SK-N-SH (cell line): ENCODE data around the gene NFKBIA. TPM values are rescaled to one million over a fixed set of nuclear protein-coding genes. Genes with fewer than 3 reads are reported as not detected.
A peak's percentile ranks its signal among the peaks of the same experiment; 100 is the strongest.

Source experiments
- CTCF ChIA-PET: fragments of 300-600, 350-600 bp; formaldehyde crosslinking; extraction: SDS; loops from one replicate; lab custom pipeline; 2021; lab: Yijun Ruan, JAX
- POLR2A ChIA-PET: fragments of 350-600 bp; sonication (Branson Sonifier 250); formaldehyde crosslinking; extraction: SDS; loops from one replicate; lab custom pipeline; 2020; ENCODE audit warnings: antibody characterized with exemption, inconsistent platforms; lab: Yijun Ruan, JAX
- DNase-seq: peaks from one replicate; pipeline ENCODE4 v3.0.0; 2012
- H2AFZ ChIP-seq: fragments of 200-600 bp; sonication (generic); 2 replicates; pipeline ENCODE4 v1.8.1; 2016; ENCODE audit warnings: antibody characterized with exemption, mild to moderate bottlenecking, low read depth
- H3F3A ChIP-seq: fragments of 200-600 bp; sonication (generic); replicated peaks from 2 replicates; pipeline ENCODE3; 2016; ENCODE audit warnings: antibody characterized with exemption, mild to moderate bottlenecking; ENCODE audit not compliant: insufficient read depth
- H3K27ac ChIP-seq, 2 experiments: fragments of 200-500 bp in 1 of 2; fragments of 200-600 bp in 1 of 2; sonication (Bioruptor generic) in 1 of 2; sonication (generic), shearing (Covaris generic) in 1 of 2; 2 replicates each; pipeline versions ENCODE4 v1.5.1 to v1.6.1; 2014 to 2016; ENCODE audit warnings: low read depth in 2 of 2, inconsistent platforms in 1 of 2, low read length in 1 of 2, mild to moderate bottlenecking in 1 of 2, mixed read lengths in 1 of 2
- H3K27me3 ChIP-seq: fragments of 200-600 bp; sonication (generic), shearing (Covaris generic); 2 replicates; pipeline ENCODE4 v1.6.1; 2016; ENCODE audit warnings: mixed run types; ENCODE audit not compliant: insufficient read depth
- H3K36me3 ChIP-seq, 2 experiments: fragments of 200-500 bp in 1 of 2; fragments of 200-600 bp in 1 of 2; sonication (Bioruptor generic) in 1 of 2; sonication (generic) in 1 of 2; replicated peaks in 1 of 2; 2 replicates each; pipeline versions ENCODE3 to v1.5.1; 2014 to 2016; ENCODE audit warnings: low read length in 1 of 2, mild to moderate bottlenecking in 1 of 2; ENCODE audit not compliant: insufficient read depth in 2 of 2, control insufficient read depth in 1 of 2
- H3K4me1 ChIP-seq, 2 experiments: fragments of 200-500 bp in 1 of 2; fragments of 200-600 bp in 1 of 2; sonication (Bioruptor generic) in 1 of 2; sonication (generic), shearing (Covaris generic) in 1 of 2; 2 replicates each; pipeline versions ENCODE4 v1.5.1 to v1.6.1; 2014 to 2016; ENCODE audit warnings: low read depth in 1 of 2, low read length in 1 of 2, mixed run types in 1 of 2; ENCODE audit not compliant: insufficient read depth in 2 of 2, control insufficient read depth in 1 of 2
- H3K4me2 ChIP-seq: fragments of 200-600 bp; sonication (generic), shearing (Covaris generic); 2 replicates; pipeline ENCODE4 v1.6.1; 2017; ENCODE audit warnings: mixed run types
- H3K4me3 ChIP-seq, 2 experiments: fragments of 200-500 bp in 1 of 2; fragments of 200-600 bp in 1 of 2; sonication (Bioruptor generic) in 1 of 2; sonication (generic), shearing (Covaris generic) in 1 of 2; 2 replicates each; pipeline versions ENCODE4 v1.5.1 to v1.8.1; 2014 to 2016; ENCODE audit warnings: low read depth in 2 of 2, inconsistent platforms in 1 of 2, low read length in 1 of 2, mild to moderate bottlenecking in 1 of 2, mixed read lengths in 1 of 2, moderate library complexity in 1 of 2
- H3K79me2 ChIP-seq: fragments of 200-600 bp; sonication (generic); 2 replicates; pipeline ENCODE4 v1.8.1; 2017; ENCODE audit warnings: mild to moderate bottlenecking; ENCODE audit not compliant: insufficient read depth
- H3K9ac ChIP-seq: fragments of 200-600 bp; sonication (generic); 2 replicates; pipeline ENCODE4 v1.6.1; 2017; ENCODE audit warnings: mixed run types
- H3K9me2 ChIP-seq: fragments of 200-600 bp; sonication (generic); 2 replicates; pipeline ENCODE4 v1.6.1; 2017; ENCODE audit warnings: mixed run types
- H3K9me3 ChIP-seq: fragments of 200-600 bp; sonication (generic); 2 replicates; pipeline ENCODE4 v1.6.1; 2017; ENCODE audit warnings: mixed run types, mild to moderate bottlenecking, moderate library complexity
- H4K20me1 ChIP-seq: fragments of 200-600 bp; sonication (generic); 2 replicates; pipeline ENCODE4 v1.6.1; 2017; ENCODE audit warnings: mild to moderate bottlenecking, mixed run types; ENCODE audit not compliant: insufficient read depth
- EP300 ChIP-seq, 2 experiments: IDR thresholded peaks; 2 replicates each; pipeline versions ENCODE4 v1.4.0 to v1.6.1; 2012; ENCODE audit warnings: borderline replicate concordance in 1 of 2, low read depth in 1 of 2, low read length in 1 of 2
- EZH2phosphoT487 ChIP-seq: fragments of 200-600 bp; sonication (generic); IDR thresholded peaks from 2 replicates; pipeline ENCODE4 v1.6.1; 2017; ENCODE audit warnings: low read depth, mixed run types, mild to moderate bottlenecking, antibody characterized with exemption, moderate library complexity, borderline replicate concordance
- FOSL2 ChIP-seq: IDR thresholded peaks from 2 replicates; pipeline ENCODE4 v1.4.0; 2012; ENCODE audit warnings: low read depth, mild to moderate bottlenecking, moderate library complexity, borderline replicate concordance
- GABPA ChIP-seq: IDR thresholded peaks from 2 replicates; pipeline ENCODE4 v1.4.0; 2012; ENCODE audit warnings: low read depth, mild to moderate bottlenecking
- MXI1 ChIP-seq: IDR thresholded peaks from 2 replicates; pipeline ENCODE4 v1.6.1; 2012; ENCODE audit warnings: mild to moderate bottlenecking, low read depth, low read length, improper control_type of control experiment
- NFIC ChIP-seq: IDR thresholded peaks from 2 replicates; pipeline ENCODE4 v1.4.0; 2012; ENCODE audit warnings: borderline replicate concordance
- RAD21 ChIP-seq: IDR thresholded peaks from 2 replicates; pipeline ENCODE4 v1.6.1; 2012; ENCODE audit warnings: mild to moderate bottlenecking, low read length
- WGBS: methylation state at CpG from one replicate; pipeline ENCODE4 v1.1.6; 2017; ENCODE audit warnings: low lambda C conversion rate; 5-methylcytosine and 5-hydroxymethylcytosine counted together
- polyA plus RNA-seq, 3 experiments: library from polyadenylated mRNA; depleted of rRNA; stranded (reverse); fragments of >200 nt; gene quantifications; 2 replicates each; pipeline ENCODE4 v1.2.3, GENCODE V29; 2012
- TF ChIP-seq, protein P1 (sequence below): IDR thresholded peaks from 2 replicates; pipeline ENCODE4; 2012
- TF ChIP-seq, protein P2 (sequence below): fragments of 150-350 bp; IDR thresholded peaks from 2 replicates; pipeline ENCODE4 v1.6.1; 2017; ENCODE audit warnings: antibody characterized with exemption, low read length, low read depth, borderline replicate concordance
- TF ChIP-seq, protein P3 (sequence below): fragments of 150-350 bp; IDR thresholded peaks from 2 replicates; pipeline ENCODE4 v1.6.1; 2016; ENCODE audit warnings: mild to moderate bottlenecking, low read depth, low read length

The NFKBIA gene
- polyA plus RNA-seq, 1 of the 3 experiments (the other 2 are of a cell fraction), result 56.7 TPM

- TF ChIP-seq EP300 (IDR thresholded peaks at IDR 0.05; ENCODE audit: borderline replicate concordance in 1 of 2, low read depth in 1 of 2, low read length in 1 of 2), result peak in 1 of 2 experiments; percentile 77; a peak in 2 of 4 replicates
- TF ChIP-seq NFIC, result peak; percentile 89
- TF ChIP-seq, protein P1, sequence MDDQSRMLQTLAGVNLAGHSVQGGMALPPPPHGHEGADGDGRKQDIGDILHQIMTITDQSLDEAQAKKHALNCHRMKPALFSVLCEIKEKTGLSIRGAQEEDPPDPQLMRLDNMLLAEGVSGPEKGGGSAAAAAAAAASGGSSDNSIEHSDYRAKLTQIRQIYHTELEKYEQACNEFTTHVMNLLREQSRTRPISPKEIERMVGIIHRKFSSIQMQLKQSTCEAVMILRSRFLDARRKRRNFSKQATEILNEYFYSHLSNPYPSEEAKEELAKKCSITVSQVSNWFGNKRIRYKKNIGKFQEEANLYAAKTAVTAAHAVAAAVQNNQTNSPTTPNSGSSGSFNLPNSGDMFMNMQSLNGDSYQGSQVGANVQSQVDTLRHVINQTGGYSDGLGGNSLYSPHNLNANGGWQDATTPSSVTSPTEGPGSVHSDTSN, result peak; percentile 59; the same call in 1 of the 2 replicates
- TF ChIP-seq, protein P2, sequence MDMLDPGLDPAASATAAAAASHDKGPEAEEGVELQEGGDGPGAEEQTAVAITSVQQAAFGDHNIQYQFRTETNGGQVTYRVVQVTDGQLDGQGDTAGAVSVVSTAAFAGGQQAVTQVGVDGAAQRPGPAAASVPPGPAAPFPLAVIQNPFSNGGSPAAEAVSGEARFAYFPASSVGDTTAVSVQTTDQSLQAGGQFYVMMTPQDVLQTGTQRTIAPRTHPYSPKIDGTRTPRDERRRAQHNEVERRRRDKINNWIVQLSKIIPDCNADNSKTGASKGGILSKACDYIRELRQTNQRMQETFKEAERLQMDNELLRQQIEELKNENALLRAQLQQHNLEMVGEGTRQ, result no peak
- TF ChIP-seq EZH2phosphoT487, result no peak
- TF ChIP-seq, protein P3, sequence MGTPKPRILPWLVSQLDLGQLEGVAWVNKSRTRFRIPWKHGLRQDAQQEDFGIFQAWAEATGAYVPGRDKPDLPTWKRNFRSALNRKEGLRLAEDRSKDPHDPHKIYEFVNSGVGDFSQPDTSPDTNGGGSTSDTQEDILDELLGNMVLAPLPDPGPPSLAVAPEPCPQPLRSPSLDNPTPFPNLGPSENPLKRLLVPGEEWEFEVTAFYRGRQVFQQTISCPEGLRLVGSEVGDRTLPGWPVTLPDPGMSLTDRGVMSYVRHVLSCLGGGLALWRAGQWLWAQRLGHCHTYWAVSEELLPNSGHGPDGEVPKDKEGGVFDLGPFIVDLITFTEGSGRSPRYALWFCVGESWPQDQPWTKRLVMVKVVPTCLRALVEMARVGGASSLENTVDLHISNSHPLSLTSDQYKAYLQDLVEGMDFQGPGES, result no peak
- no peak for TF ChIP-seq GABPA
- no peak for TF ChIP-seq FOSL2
- TF ChIP-seq MXI1, result peak; percentile 75
Observed at GRCh38 chr14:35403603-35404448, 723 bp downstream of the NFKBIA start (continued).

GRCh38 chr14:35403114-35403602 is 1.4 kb downstream of the NFKBIA start:
- H2AFZ ChIP-seq, result no peak overlapping the region
- peaks cover 31 to 35% of the 10 kb centered on the region in 2 experiments for H3K36me3 ChIP-seq
- H4K20me1 ChIP-seq, result peaks cover 30% of the 10 kb centered on the region
- POLR2A ChIA-PET, result interaction anchor here (1.3 to 2.2 kb wide), 6 partner anchors 17 to 423 kb away, joined by 4 to 21 read pairs (median 6); partner anchors contain the start of genes BRMS1L, INSM2 and PSMA6
- H3K9me2 ChIP-seq, result no peaks in the 10 kb centered on the region
- H3K4me2 ChIP-seq, result peak overlapping the region; percentile 96
- CTCF ChIA-PET, result interaction anchor here (1.2 to 3.5 kb wide), 8 partner anchors 10 to 423 kb away, joined by 3 to 26 read pairs (median 11); partner anchors contain the start of genes BRMS1L and INSM2
- H3F3A ChIP-seq, result peaks cover 45% of the 10 kb centered on the region
- no peak for DNase-seq
- no peak for TF ChIP-seq RAD21
- 41% methylated on average over 6 of the region's 8 CpGs for WGBS
- peaks cover 38% of the 10 kb centered on the region for H3K79me2 ChIP-seq
- H3K27me3 ChIP-seq, result no peaks in the 10 kb centered on the region
- H3K4me3 ChIP-seq, result peak overlapping the region; percentile 85 to 87
- H3K4me1 ChIP-seq, result peaks cover 25 to 33% of the 10 kb centered on the region in 2 experiments; a peak in 3 of 4 replicates
- H3K9me3 ChIP-seq, result no peaks in the 10 kb centered on the region
- peak overlapping the region; percentile 83 for H3K9ac ChIP-seq
- H3K27ac ChIP-seq, result peak overlapping the region; percentile 79 to 82
